ENCODE data around the gene GPSM1.

- TF ChIP-seq CTCF (IDR thresholded peaks at IDR 0.05; ENCODE audit: borderline replicate concordance, extremely low read depth, low read length, poor library complexity, severe bottlenecking) (no peak), EZH2 (IDR thresholded peaks at IDR 0.05; ENCODE audit: borderline replicate concordance, low read depth, low read length, severe bottlenecking) (no peak)
Observed at GRCh38 chr9:136346157-136346481, 18.8 kb downstream of the GPSM1 start.

All from DND-41 (cell line).